Measurements from ENCODE around the gene ADGRA1.

DNA sequence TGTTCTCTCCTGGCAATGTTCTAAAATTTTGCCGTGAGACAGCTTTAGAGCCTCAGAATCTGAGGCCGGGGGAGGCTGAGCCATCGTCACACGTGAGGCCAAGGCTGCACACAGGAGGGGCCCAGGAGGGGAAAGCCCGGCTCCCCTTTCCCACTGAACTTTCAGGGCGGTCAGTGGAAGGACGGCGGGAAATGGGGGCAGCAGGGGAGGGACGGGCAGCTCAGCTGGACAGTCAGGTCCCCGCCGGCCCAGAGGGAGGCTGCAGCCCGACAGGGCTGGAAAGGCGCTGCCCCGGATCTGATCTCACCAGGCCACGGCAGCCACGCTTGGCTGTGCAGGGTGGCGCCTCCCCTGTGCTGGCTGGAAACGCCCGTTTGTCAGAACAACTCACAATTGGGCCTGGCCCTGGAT lies 43.3 kb upstream of the ADGRA1 start:
- TF ChIP-seq IRF2 (CRISPR knock-in tag; IDR thresholded peaks at IDR 0.05) (no peak), FOXK1 (CRISPR knock-in tag; IDR thresholded peaks at IDR 0.05; ENCODE audit: borderline replicate concordance, low read depth) (no peak), TCF7L2 (IDR thresholded peaks at IDR 0.05; ENCODE audit: low read depth, low read length) (no peak), GABPA (IDR thresholded peaks at IDR 0.05; ENCODE audit: low read depth, low read length) (no peak), GABPA (CRISPR knock-in tag; IDR thresholded peaks at IDR 0.05; ENCODE audit: low read depth) (no peak), THAP7 (CRISPR knock-in tag; IDR thresholded peaks at IDR 0.05) (no peak), NR1H2 (CRISPR knock-in tag; IDR thresholded peaks at IDR 0.05; ENCODE audit: borderline replicate concordance, low read depth) (no peak), ZMYM4 (CRISPR knock-in tag; IDR thresholded peaks at IDR 0.05) (no peak), CHD2 (IDR thresholded peaks at IDR 0.05; ENCODE audit: low read depth, low read length) (no peak), HDAC6 (IDR thresholded peaks at IDR 0.05; ENCODE audit: low read depth, low read length) (no peak), CTCF (CRISPR knock-in tag; IDR thresholded peaks at IDR 0.05) (no peak), ZNF737 (CRISPR knock-in tag; IDR thresholded peaks at IDR 0.05; ENCODE audit: borderline replicate concordance) (no peak), ZNF557 (CRISPR knock-in tag; IDR thresholded peaks at IDR 0.05) (no peak)

Data from HepG2 (cell line).